ENCODE data around the gene ITGB7.
A peak's percentile ranks its signal among the peaks of the same experiment; 100 is the strongest.

Gene ITGB7

GRCh38 chr12:53230108-53230845 is 23.2 kb upstream of the ITGB7 start:
- no peak for DNase-seq (ENCODE audit: low spot score)

GRCh38 chr12:53229454-53229853 is 22.4 kb upstream of the ITGB7 start:
- DNase-seq (ENCODE audit: low spot score) = no peak

- DNase-seq (ENCODE audit: low spot score) = no peak
Measured at GRCh38 chr12:53227836-53228235, 20.8 kb upstream of the ITGB7 start.

GRCh38 chr12:53227341-53227740 is 20.3 kb upstream of the ITGB7 start:
- DNase-seq (ENCODE audit: low spot score) = no peak

- no peak for DNase-seq (ENCODE audit: low spot score)
Measured at GRCh38 chr12:53226815-53227214, 19.8 kb upstream of the ITGB7 start.

GRCh38 chr12:53225635-53226424 is 18.8 kb upstream of the ITGB7 start:
- DNase-seq (ENCODE audit: low spot score) = peak; percentile 72

- peak; percentile 60 for DNase-seq (ENCODE audit: low spot score)
Measured at GRCh38 chr12:53224897-53225634, 18.0 kb upstream of the ITGB7 start.

GRCh38 chr12:53224061-53224896 is 17.2 kb upstream of the ITGB7 start:
- peak; percentile 82 for DNase-seq (ENCODE audit: low spot score)

- DNase-seq (ENCODE audit: low spot score) = no peak
Measured at GRCh38 chr12:53223389-53224060, 16.5 kb upstream of the ITGB7 start.

- DNase-seq (ENCODE audit: low spot score) = no peak
Measured at GRCh38 chr12:53222806-53223261, 15.8 kb upstream of the ITGB7 start.

- DNase-seq (ENCODE audit: low spot score) = no peak
Measured at GRCh38 chr12:53222170-53222721, 15.2 kb upstream of the ITGB7 start.

- DNase-seq (ENCODE audit: low spot score) = no peak
Measured at GRCh38 chr12:53221203-53222080, 14.4 kb upstream of the ITGB7 start.

GRCh38 chr12:53220694-53221202 is 13.7 kb upstream of the ITGB7 start:
- peak; percentile 88 for DNase-seq (ENCODE audit: low spot score)

- peak; percentile 88 for DNase-seq (ENCODE audit: low spot score)
Measured at GRCh38 chr12:53219956-53220693, 13.1 kb upstream of the ITGB7 start.

- DNase-seq (ENCODE audit: low spot score) = peak; percentile 59
Measured at GRCh38 chr12:53219292-53219955, 12.4 kb upstream of the ITGB7 start.

GRCh38 chr12:53218551-53219291 is 11.7 kb upstream of the ITGB7 start:
- no peak for DNase-seq (ENCODE audit: low spot score)

- no peak for DNase-seq (ENCODE audit: low spot score)
Measured at GRCh38 chr12:53217931-53218307, 10.9 kb upstream of the ITGB7 start.

Measured in cerebellar cortex (tissue), 1 donor.